ENCODE measurements around the gene ABCC8.

The ABCC8 gene

DNA sequence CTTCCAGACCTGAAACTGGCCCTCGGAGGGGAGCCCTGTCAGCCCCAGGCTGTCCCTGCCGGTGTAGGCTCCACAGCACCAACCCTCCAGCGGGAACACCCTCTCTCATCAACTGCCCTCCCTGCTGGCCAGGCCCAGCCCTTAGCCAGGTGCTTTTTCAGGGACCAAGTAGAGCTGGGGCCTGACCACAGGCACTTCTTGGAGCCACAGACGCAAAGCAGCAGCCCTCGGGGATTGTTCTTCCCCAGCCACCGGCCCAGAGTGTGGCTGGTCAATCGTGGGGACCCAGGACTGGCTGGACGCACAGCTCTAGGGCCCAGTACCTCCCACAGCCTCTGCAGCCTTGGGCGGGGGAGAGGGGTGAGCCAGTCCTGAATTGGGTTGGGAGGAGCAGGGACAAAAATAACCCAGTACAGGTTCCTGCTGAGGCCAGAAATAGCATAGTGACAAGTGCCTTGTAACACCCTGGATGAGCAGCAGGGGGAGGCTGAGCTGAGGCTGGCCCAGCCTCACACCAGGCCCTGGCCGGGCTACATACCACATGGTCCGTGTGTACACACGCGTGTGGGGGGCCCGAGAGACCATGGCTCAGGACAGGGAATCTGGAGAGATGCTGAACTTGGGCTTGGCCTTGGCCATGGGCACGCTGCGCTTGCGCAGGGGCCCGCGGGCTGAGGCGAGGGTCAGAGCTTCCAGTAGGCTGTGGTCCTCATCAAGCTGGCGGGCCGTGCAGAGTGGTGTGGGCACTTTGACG is 90.1 kb downstream of the ABCC8 start:
- DNase-seq (ENCODE audit: low spot score): peak; percentile 61

- no peak for DNase-seq (ENCODE audit: low spot score)
Observed at GRCh38 chr11:17385926-17386325, 90.7 kb downstream of the ABCC8 start.

DNA sequence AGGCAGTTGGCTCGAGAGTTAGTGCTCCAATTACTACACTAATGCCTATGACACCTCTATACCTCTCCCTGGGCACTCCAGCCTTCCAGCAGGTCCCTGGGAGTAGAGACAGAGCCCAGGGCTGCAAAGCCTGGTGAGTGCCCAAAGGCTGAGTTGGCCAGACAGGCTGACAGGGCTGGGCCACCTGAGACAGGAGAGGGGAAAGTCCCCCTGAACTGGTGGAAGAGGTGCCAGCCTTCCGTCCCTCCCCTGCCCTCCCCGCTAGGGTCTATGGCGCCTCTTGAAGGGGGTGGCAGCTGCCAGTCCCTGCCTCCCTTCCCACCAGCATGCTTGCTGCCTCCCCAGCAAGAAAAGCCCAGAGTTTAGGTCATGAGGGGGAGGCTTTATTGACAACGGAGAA is 91.2 kb downstream of the ABCC8 start:
- no peak for DNase-seq (ENCODE audit: low spot score)

- peak; percentile 50 for DNase-seq (ENCODE audit: low spot score)
Observed at GRCh38 chr11:17384002-17384511, 92.6 kb downstream of the ABCC8 start.

- DNase-seq (ENCODE audit: low spot score): no peak
Observed at GRCh38 chr11:17383461-17383860, 93.2 kb downstream of the ABCC8 start.

- no peak for DNase-seq (ENCODE audit: low spot score)
Observed at GRCh38 chr11:17382046-17382728, 94.5 kb downstream of the ABCC8 start.

DNA sequence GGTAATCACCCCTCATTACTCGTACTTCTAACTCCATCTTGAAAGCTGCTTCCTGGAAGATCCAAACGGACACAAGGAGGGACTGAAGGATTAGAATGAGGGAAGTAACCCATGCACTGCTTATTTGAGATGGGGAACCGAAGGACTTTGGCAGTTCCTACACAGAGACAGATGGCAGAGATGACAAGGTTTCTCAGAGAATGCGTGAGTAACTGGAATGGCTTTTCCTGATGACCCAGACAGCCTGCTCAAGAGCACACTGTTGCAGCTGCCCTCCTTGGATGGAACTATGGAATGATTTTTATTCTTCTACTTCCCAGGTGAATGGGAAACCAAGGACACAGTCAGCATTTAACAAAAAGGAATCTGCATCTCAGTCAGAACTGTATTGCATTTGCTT is 95.5 kb downstream of the ABCC8 start:
- no peak for DNase-seq (ENCODE audit: low spot score)

- DNase-seq (ENCODE audit: low spot score): no peak
Observed at GRCh38 chr11:17379383-17380180, 97.1 kb downstream of the ABCC8 start.

GRCh38 chr11:17378655-17379054 is 98.0 kb downstream of the ABCC8 start:
- no peak for DNase-seq (ENCODE audit: low spot score)

DNA sequence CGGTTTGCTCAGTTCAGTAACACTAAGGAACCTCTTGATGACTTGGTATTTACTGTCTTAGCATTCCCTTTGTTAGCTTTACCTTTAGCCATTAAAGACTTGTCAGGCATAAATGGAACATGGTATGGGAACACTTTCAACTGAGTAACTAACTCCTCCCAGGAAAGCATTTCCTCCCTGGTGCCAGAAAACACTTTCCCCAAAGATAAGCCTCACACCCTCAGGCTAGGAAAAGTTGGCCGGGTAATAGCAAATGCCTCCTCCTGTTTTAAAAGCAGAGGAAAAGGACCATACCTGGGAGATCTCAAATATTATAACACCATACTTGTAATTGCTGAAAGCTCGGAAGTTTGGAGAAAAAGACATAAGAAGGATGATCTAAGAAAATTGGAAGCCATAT is 100.2 kb downstream of the ABCC8 start:
- no peak for DNase-seq (ENCODE audit: low spot score)

DNA sequence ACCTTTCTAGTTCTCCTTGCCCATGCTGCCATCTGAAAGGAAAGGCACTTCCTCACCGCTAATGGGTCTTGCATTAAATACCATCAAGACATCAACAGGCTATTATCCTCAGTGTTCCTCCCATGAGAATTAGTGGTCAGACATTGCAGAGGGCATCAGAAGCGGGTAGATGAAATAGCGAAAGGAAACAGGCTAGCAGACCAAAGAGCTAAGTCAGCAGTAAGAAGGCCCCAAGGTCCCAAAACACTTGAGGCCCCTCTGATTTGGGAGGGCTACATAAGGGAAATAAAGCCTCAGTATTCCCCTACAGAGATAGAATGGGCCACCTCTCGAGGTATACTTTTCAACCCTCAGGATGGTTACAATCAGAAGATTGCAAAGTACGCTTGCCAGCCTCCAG is 101.1 kb downstream of the ABCC8 start:
- DNase-seq (ENCODE audit: low spot score): no peak

- DNase-seq (ENCODE audit: low spot score): no peak
Observed at GRCh38 chr11:17371614-17372013, 105.0 kb downstream of the ABCC8 start.

GRCh38 chr11:17369684-17370243 is 106.9 kb downstream of the ABCC8 start:
- DNase-seq (ENCODE audit: low spot score): no peak

DNA sequence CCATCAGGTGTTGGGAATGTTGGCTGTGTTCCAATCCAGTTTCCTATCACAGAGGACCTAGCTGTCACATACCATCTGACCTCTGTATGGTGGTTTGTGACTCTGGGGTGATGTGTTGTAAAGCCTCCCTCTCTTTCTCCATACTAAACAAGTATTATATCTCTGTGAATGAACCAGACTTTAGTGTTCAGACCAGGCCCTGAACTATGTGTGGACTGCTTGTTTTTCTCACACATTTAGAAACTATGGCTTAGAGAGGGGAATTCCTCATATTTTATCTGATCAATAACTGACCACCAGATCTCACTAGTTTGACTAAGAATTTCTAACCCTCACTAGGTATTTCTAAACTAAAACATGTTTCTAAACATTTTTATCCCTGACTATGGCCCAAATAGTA is 107.6 kb downstream of the ABCC8 start:
- no peak for DNase-seq (ENCODE audit: low spot score)

DNA sequence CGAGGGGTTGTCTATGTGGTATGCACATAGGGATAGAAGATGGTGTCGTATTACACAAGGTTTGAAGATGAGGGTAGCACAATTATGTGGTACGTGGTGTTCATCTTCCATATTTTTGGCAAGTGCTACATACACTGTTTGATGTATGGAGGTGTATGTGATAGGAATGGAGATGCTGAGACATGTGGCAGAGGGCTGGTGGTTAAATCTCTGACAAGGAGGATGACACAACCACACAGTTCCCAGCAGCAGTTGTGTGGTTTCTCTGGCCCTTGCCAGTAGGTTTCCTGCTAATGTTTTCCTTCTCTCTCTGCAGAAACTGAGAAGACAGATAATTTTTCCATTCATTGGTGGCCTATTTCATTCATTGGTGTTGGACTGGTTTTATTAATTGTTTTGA is 108.1 kb downstream of the ABCC8 start:
- DNase-seq (ENCODE audit: low spot score): no peak

- no peak for DNase-seq (ENCODE audit: low spot score)
Observed at GRCh38 chr11:17366495-17366894, 110.2 kb downstream of the ABCC8 start.

- DNase-seq (ENCODE audit: low spot score): peak; percentile 52
Observed at GRCh38 chr11:17354601-17354991, 122.0 kb downstream of the ABCC8 start.

GRCh38 chr11:17353821-17354600 is 122.6 kb downstream of the ABCC8 start:
- DNase-seq (ENCODE audit: low spot score): no peak

DNA sequence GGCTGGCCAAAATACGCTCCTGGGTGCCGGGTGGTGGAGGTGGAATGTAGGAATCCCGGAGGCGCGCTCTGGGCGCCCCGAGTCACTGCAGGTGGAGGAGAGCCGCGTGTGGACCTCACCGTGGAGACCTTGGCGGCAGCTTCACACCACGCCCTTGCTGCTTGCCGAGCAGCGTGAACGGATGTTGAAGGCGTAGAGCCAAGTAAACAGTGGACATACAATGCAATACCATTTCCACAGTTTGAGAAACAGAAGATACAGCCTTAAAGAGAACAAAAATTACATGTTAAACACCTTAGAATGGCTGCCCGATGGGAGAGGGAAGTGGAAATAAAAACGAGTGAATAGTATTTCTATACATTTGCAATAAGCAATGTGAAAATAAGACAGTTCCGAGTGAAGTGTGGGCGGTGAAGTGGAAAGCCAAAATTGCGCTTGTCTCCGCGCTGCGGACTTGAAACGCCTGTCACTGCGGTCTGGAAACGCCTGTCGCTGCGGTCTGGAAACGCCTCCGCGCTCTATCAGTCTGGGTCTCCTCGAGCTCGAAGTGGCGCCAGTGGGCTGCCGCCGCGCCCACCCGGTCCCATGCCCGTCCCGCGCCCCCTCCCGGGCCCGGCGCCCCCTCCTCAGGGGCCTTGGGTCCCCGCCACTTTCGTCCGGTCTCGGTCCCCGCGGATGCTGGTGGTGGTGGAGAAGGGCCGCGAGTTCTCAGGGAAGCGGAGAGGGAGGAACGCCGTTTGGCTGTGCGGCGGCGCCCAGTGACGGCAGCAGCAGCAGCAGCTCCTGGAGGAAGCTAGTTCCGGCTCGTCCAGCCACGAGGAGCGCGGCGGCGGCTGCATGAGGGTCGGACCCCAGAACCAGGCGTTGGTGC is 123.5 kb downstream of the ABCC8 start:
- peak; percentile 41 for DNase-seq (ENCODE audit: low spot score)

DNA sequence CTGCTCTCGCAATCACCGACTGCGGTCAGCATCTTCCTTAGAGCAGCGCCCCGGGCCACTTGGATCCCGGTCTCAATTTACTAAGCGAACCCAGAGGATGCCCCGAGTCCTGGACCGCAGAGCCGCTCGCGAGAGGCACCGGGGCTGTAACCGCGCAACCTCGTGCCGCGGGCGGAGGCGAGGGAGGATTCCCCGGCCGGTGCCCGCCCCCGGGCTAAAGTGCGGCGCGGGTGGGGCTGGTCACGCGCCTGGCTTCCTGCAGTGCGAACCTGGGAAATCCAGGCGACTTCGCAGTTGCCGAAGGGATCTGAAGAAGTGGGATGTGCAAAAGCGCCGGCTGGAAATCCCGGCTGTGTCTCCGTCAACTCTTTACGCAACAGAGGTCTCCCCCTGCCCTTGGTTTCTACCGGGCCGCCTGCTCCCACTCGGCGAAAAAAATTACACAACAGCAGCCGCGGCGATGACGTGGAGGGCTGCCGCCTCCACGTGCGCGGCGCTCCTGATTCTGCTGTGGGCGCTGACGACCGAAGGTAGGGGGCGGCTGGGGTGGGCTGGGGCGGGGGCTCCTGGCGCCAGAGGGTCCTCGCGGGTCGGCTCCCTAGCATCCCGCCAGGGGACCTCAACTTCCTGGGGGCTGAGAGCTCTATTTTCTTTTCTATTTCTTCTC is 125.0 kb downstream of the ABCC8 start, which contains the start of gene NCR3LG1:
Gene NCR3LG1 (plus strand): TSS at position 291 of the 667 bp plus-strand sequence. CDS start 170 bp downstream, at position 461.
- peak; percentile 40 for DNase-seq (ENCODE audit: low spot score)

Measured in HuH-7.5 (cell line).